PC-3 (cell line): ENCODE results near the gene CACNA1A.

ENCODE experiments used
- CTCF ChIP-seq: fragments of 300-600 bp; sonication (generic); conservative IDR thresholded peaks from 2 replicates; pipeline ENCODE4 v1.5.1; 2017; ENCODE audit warnings: antibody characterized with exemption, low read depth, mild to moderate bottlenecking, low read length
- EZH2phosphoT487 ChIP-seq: fragments of 300-600 bp; sonication (generic); IDR thresholded peaks from 2 replicates; pipeline ENCODE4 v1.6.1; 2018; ENCODE audit warnings: mild to moderate bottlenecking, antibody characterized with exemption, low read length, borderline replicate concordance

DNA sequence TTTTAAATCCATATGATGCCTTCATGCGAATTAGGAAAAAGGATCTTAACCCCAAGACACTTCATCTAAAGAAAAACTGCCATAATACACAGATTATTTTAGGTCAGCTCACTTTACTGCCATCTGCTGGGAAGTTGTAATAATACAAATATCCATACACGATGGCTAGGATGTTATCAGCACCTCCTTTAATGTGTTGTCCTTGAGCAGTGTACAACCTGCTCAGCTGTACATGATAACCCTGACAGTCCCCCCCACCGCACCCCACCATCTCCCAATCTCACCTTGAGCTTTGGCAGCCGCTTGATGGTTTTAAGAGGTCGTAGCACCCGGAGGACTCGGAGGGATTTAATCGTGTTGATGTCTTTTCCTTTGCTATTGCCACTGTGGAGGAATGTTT lies 243.8 kb downstream of the CACNA1A start:
- TF ChIP-seq CTCF = peak; percentile 82
- TF ChIP-seq EZH2phosphoT487 = no peak
